HL-60 (cell line): ENCODE measurements around the gene RAB44.

Experiments
- DNase-seq, 2 experiments: peaks; one replicate each; pipeline ENCODE4 v3.0.0-alpha.2; 2010 to 2020; ENCODE audit warnings: low read depth in 1 of 2, low spot score in 1 of 2
- H3K27ac ChIP-seq: fragments of 250-450 bp; sonication (Bioruptor Pico); replicated peaks from 2 replicates; pipeline ENCODE4 v1.5.1; 2020; ENCODE audit warnings: mild to moderate bottlenecking, moderate library complexity
- H3K27me3 ChIP-seq: fragments of 250-450 bp; sonication (Bioruptor Pico); 2 replicates; pipeline ENCODE4 v1.5.1; 2021; ENCODE audit warnings: mild to moderate bottlenecking, moderate library complexity; ENCODE audit not compliant: insufficient read depth, poor library complexity, severe bottlenecking
- H3K4me3 ChIP-seq: replicated peaks from 2 replicates; pipeline ENCODE4 v1.5.1; 2011; ENCODE audit warnings: mild to moderate bottlenecking, control low read depth, low read length; ENCODE audit not compliant: insufficient read depth
- CTCF ChIP-seq: IDR thresholded peaks from one replicate; pipeline ENCODE4 v1.5.1; 2011; ENCODE audit warnings: low read length, control low read depth, inconsistent platforms; ENCODE audit not compliant: insufficient read depth
- GABPA ChIP-seq: IDR thresholded peaks from 2 replicates; pipeline ENCODE4 v1.6.1; 2012; ENCODE audit warnings: low read depth
- POLR2AphosphoS5 ChIP-seq: IDR thresholded peaks from 2 replicates; pipeline ENCODE4 v1.6.1; 2012; ENCODE audit warnings: low read depth
- REST ChIP-seq: IDR thresholded peaks from 2 replicates; pipeline ENCODE4 v1.6.1; 2012; ENCODE audit warnings: low read depth; ENCODE audit not compliant: insufficient replicate concordance
- SPI1 ChIP-seq: IDR thresholded peaks from 2 replicates; pipeline ENCODE4 v1.6.1; 2012; ENCODE audit warnings: low read depth, mild to moderate bottlenecking, borderline replicate concordance

Gene RAB44

GRCh38 chr6:36762123-36762522 lies 64.5 kb downstream of the RAB44 start:
- TF ChIP-seq POLR2AphosphoS5 (no peak), SPI1 (no peak), REST (no peak), CTCF (no peak), GABPA (no peak)
- Histone ChIP-seq H3K27me3 (no peaks in the 10 kb centered on the region), H3K27ac (no peak overlapping the region), H3K4me3 (no peak overlapping the region)
- DNase-seq, result no peak

GRCh38 chr6:36765190-36765589 lies 67.6 kb downstream of the RAB44 start:
- no peak for DNase-seq
- TF ChIP-seq REST (no peak), SPI1 (no peak), GABPA (no peak), POLR2AphosphoS5 (no peak), CTCF (no peak)
- Histone ChIP-seq H3K27ac (no peak overlapping the region), H3K4me3 (no peak overlapping the region), H3K27me3 (no peaks in the 10 kb centered on the region)

- TF ChIP-seq GABPA, result no peak
- peak; percentile 97 for TF ChIP-seq CTCF
- H3K27ac ChIP-seq, result 0 out of 2 replicates have a peak overlapping the region, but pooled peaks have one; percentile 8
- peak in 1 of 2 experiments; percentile 87 for DNase-seq
- no peaks in the 10 kb centered on the region for H3K27me3 ChIP-seq
- H3K4me3 ChIP-seq, result no peak overlapping the region
Measured at GRCh38 chr6:36765594-36766398, 68.2 kb downstream of the RAB44 start.
